ENCODE results near the gene PNMA8A. TPM values are rescaled to one million over a fixed set of nuclear protein-coding genes. Genes with fewer than 3 reads are reported as not detected.

The PNMA8A gene
- polyA plus RNA-seq, 1 of the 3 experiments (the other 2 are of a cell fraction) = 10.2 TPM

GRCh38 chr19:46427518-46428045, 43.8 kb downstream of the PNMA8A start:
- H3K4me1 ChIP-seq (ENCODE audit: control insufficient read depth in 1 of 2, insufficient read depth in 2 of 2, low read depth in 1 of 2, low read length in 1 of 2) = peaks cover 0 to 19% of the 10 kb centered on the region in 2 experiments; a peak in 2 of 4 replicates
- peak overlapping the region; percentile 75 for H3K4me2 ChIP-seq
- H3K79me2 ChIP-seq (ENCODE audit: insufficient read depth) = no peaks in the 10 kb centered on the region
- H3K36me3 ChIP-seq (replicated peaks in 1 of 2; ENCODE audit: control insufficient read depth in 1 of 2, insufficient read depth in 2 of 2, low read length in 1 of 2) = no peaks in the 10 kb centered on the region
- POLR2A ChIA-PET = no interaction called here
- peak overlapping the region; percentile 62 to 66 for H3K4me3 ChIP-seq (ENCODE audit: low read depth in 2 of 2, low read length in 1 of 2)
- 46% methylated on average over 17 of the region's 17 CpGs for WGBS (ENCODE audit: low lambda C conversion rate)
- no peak for TF ChIP-seq POLR2AphosphoS5 (IDR thresholded peaks at IDR 0.05; ENCODE audit: low read depth, low read length)
- TF ChIP-seq EP300 (IDR thresholded peaks at IDR 0.05; ENCODE audit: borderline replicate concordance in 1 of 2, low read depth in 1 of 2, low read length in 1 of 2) = no peak
- no peak for TF ChIP-seq MEF2A (IDR thresholded peaks at IDR 0.05; ENCODE audit: borderline replicate concordance, low read depth)
- no peak for TF ChIP-seq TCF12 (IDR thresholded peaks at IDR 0.05)
- H4K20me1 ChIP-seq (ENCODE audit: insufficient read depth) = no peaks in the 10 kb centered on the region
- H3K27ac ChIP-seq (ENCODE audit: low read depth in 2 of 2, low read length in 1 of 2) = peak overlapping the region in 1 of 2 experiments; percentile 78; a peak in 1 of 4 replicates
- no peaks in the 10 kb centered on the region for H3K9me3 ChIP-seq
- H3K9me2 ChIP-seq = no peaks in the 10 kb centered on the region
- DNase-seq = no peak
- H3K9ac ChIP-seq = no peak overlapping the region
- no peaks in the 10 kb centered on the region for H3K27me3 ChIP-seq (ENCODE audit: insufficient read depth)
- H2AFZ ChIP-seq (ENCODE audit: low read depth) = no peak overlapping the region
- H3F3A ChIP-seq (replicated peaks; ENCODE audit: insufficient read depth) = no peaks in the 10 kb centered on the region
- CTCF ChIA-PET = interaction anchor here (0.8 to 3.6 kb wide), 7 partner anchors 9 to 89 kb away, joined by 3 to 16 read pairs (median 5); no protein-coding TSS in a partner anchor

GRCh38 chr19:46426506-46427162, 44.7 kb downstream of the PNMA8A start:
- CTCF ChIA-PET = interaction anchor here (0.8 to 3.6 kb wide), 8 partner anchors 10 to 89 kb away, joined by 3 to 16 read pairs (median 4); no protein-coding TSS in a partner anchor
- WGBS (ENCODE audit: low lambda C conversion rate) = 20% methylated on average over 23 of the region's 32 CpGs
- Histone ChIP-seq H3K9ac (peak overlapping the region; percentile 45; the same call in 1 of the 2 replicates), H3K9me2 (no peaks in the 10 kb centered on the region), H3F3A (replicated peaks; ENCODE audit: insufficient read depth) (no peaks in the 10 kb centered on the region), H3K4me3 (ENCODE audit: low read depth in 2 of 2, low read length in 1 of 2) (peak overlapping the region; percentile 62 to 66), H3K79me2 (ENCODE audit: insufficient read depth) (no peaks in the 10 kb centered on the region), H4K20me1 (ENCODE audit: insufficient read depth) (no peaks in the 10 kb centered on the region), H3K36me3 (replicated peaks in 1 of 2; ENCODE audit: control insufficient read depth in 1 of 2, insufficient read depth in 2 of 2, low read length in 1 of 2) (no peaks in the 10 kb centered on the region), H3K27me3 (ENCODE audit: insufficient read depth) (no peaks in the 10 kb centered on the region), H3K9me3 (no peaks in the 10 kb centered on the region), H3K27ac (ENCODE audit: low read depth in 2 of 2, low read length in 1 of 2) (peak overlapping the region in 1 of 2 experiments; percentile 12; a peak in 1 of 4 replicates), H3K4me1 (ENCODE audit: control insufficient read depth in 1 of 2, insufficient read depth in 2 of 2, low read depth in 1 of 2, low read length in 1 of 2) (peaks cover 0 to 19% of the 10 kb centered on the region in 2 experiments; a peak in 2 of 4 replicates), H2AFZ (ENCODE audit: low read depth) (peak overlapping the region; percentile 90; the same call in 1 of the 2 replicates), H3K4me2 (peak overlapping the region; percentile 75)
- POLR2A ChIA-PET = interaction anchor here (0.6 kb wide), 1 partner anchor 194 kb away, joined by 4 read pairs; no protein-coding TSS in a partner anchor
- peak; percentile 94 for DNase-seq
- peak; percentile 86 for TF ChIP-seq NRF1 (IDR thresholded peaks at IDR 0.05; ENCODE audit: low read depth, low read length)
- no peak for TF ChIP-seq TCF12 (IDR thresholded peaks at IDR 0.05)
- peak; percentile 85 for TF ChIP-seq MXI1 (IDR thresholded peaks at IDR 0.05; ENCODE audit: low read depth, low read length)
- no peak for TF ChIP-seq RXRA (IDR thresholded peaks at IDR 0.05; ENCODE audit: borderline replicate concordance, low read depth)
- no peak for TF ChIP-seq USF2 (IDR thresholded peaks at IDR 0.05; ENCODE audit: borderline replicate concordance, low read depth, low read length)
- TF ChIP-seq JUND (IDR thresholded peaks at IDR 0.05) = no peak
- TF ChIP-seq RAD21 (IDR thresholded peaks at IDR 0.05; ENCODE audit: low read length) = no peak
- TF ChIP-seq EZH2phosphoT487 (IDR thresholded peaks at IDR 0.05; ENCODE audit: borderline replicate concordance, low read depth) = no peak
- TF ChIP-seq POLR2AphosphoS5 (IDR thresholded peaks at IDR 0.05; ENCODE audit: low read depth, low read length) = no peak
- TF ChIP-seq SMC3 (IDR thresholded peaks at IDR 0.05; ENCODE audit: low read depth, low read length) = no peak
- no peak for TF ChIP-seq MEF2A (IDR thresholded peaks at IDR 0.05; ENCODE audit: borderline replicate concordance, low read depth)
- no peak for TF ChIP-seq PBX3 (IDR thresholded peaks at IDR 0.05)
- no peak for TF ChIP-seq CTCF (IDR thresholded peaks at IDR 0.05)
- no peak for TF ChIP-seq ZBTB33 (IDR thresholded peaks at IDR 0.05; ENCODE audit: borderline replicate concordance, low read depth)
- TF ChIP-seq IRF3 (IDR thresholded peaks at IDR 0.05; ENCODE audit: low read depth, low read length) = no peak
- TF ChIP-seq FOXM1 (IDR thresholded peaks at IDR 0.05; ENCODE audit: low read depth) = no peak
- no peak for TF ChIP-seq RFX5 (IDR thresholded peaks at IDR 0.05; ENCODE audit: low read length)
- peak; percentile 64; the same call in 1 of the 2 replicates for TF ChIP-seq YY1 (IDR thresholded peaks at IDR 0.05; ENCODE audit: low read depth)
